ENCODE measurements around the gene MOB3A.

DNA sequence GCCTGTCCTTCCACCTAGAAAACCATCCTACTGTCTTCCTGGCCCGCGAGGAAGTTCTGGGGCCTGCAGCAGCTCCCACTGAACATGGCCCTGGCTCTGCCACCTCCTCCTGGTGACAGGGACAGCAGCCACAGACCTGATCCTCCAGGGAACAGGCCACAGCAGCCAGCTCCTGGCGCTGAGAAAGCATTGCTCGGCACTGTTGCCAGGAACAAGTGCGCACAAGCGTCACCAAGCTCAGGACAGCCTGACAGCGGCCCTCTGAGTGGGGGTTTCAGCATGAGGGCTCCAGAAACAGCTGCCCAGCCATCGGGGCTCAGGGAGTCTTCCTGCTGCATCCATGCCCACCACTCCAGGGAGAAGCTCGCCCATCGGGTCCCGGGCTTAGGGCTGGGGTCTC, 33.4 kb upstream of the MOB3A start:
- TF ChIP-seq PATZ1 (CRISPR knock-in tag; IDR thresholded peaks at IDR 0.05; ENCODE audit: borderline replicate concordance) (no peak), ARNTL (CRISPR knock-in tag; IDR thresholded peaks at IDR 0.05; ENCODE audit: borderline replicate concordance, low read depth) (no peak), BACH2 (CRISPR knock-in tag; IDR thresholded peaks at IDR 0.05; ENCODE audit: borderline replicate concordance) (no peak), SNAI2 (CRISPR knock-in tag; IDR thresholded peaks at IDR 0.05) (no peak), RARB (CRISPR knock-in tag; IDR thresholded peaks at IDR 0.05) (no peak), TSHZ2 (CRISPR knock-in tag; IDR thresholded peaks at IDR 0.05) (no peak), ZNF8 (CRISPR knock-in tag; IDR thresholded peaks at IDR 0.05) (no peak), OSR1 (CRISPR knock-in tag; IDR thresholded peaks at IDR 0.05) (no peak), ESRRG (CRISPR knock-in tag; IDR thresholded peaks at IDR 0.05) (no peak)

Measured in SK-N-SH treated with all-trans-retinoic acid at 6 μM for 48 hours (cell line).